OCI-LY3 (cell line): ENCODE measurements around the gene CH25H.

Source experiments
- H2AFZ ChIP-seq: fragments of 200-600, 300-600 bp; shearing (Covaris generic); 2 replicates; pipeline ENCODE4 v1.6.0; 2014; ENCODE audit warnings: antibody characterized with exemption, low read depth, low read length
- H3K27ac ChIP-seq: fragments of 200-600, 300-600 bp; sonication (generic); 2 replicates; pipeline ENCODE4 v1.5.1; 2014; ENCODE audit warnings: mild to moderate bottlenecking, low read length, moderate library complexity, mixed read lengths
- H3K27me3 ChIP-seq: fragments of 200-600, 300-600 bp; sonication (generic); 2 replicates; pipeline ENCODE4 v1.6.1; 2014; ENCODE audit warnings: low read depth, low read length, mixed read lengths
- H3K36me3 ChIP-seq: fragments of 200-600, 300-600 bp; sonication (generic); replicated peaks from 2 replicates; pipeline ENCODE3; 2014; ENCODE audit warnings: low read depth, low read length, mixed read lengths
- H3K4me1 ChIP-seq: fragments of 300-600, 200-600 bp; sonication (generic); 2 replicates; pipeline ENCODE4 v1.6.1; 2014; ENCODE audit warnings: low read length, mixed read lengths
- H3K4me2 ChIP-seq: fragments of 200-600, 300-600 bp; sonication (generic); 2 replicates; pipeline ENCODE4 v1.6.1; 2014; ENCODE audit warnings: low read length, mixed read lengths
- H3K4me3 ChIP-seq: fragments of 300-600, 200-600 bp; sonication (generic); 2 replicates; pipeline ENCODE4 v1.5.1; 2014; ENCODE audit warnings: antibody characterized with exemption, mild to moderate bottlenecking, low read length, moderate library complexity
- H3K79me2 ChIP-seq: fragments of 300-600, 200-600 bp; shearing (Covaris generic); 2 replicates; pipeline ENCODE4 v1.6.1; 2014; ENCODE audit warnings: mild to moderate bottlenecking, low read length, mixed read lengths
- H3K9ac ChIP-seq: fragments of 300-600, 200-600 bp; shearing (Covaris generic); 2 replicates; pipeline ENCODE4 v1.6.0; 2014; ENCODE audit warnings: mild to moderate bottlenecking, low read length, moderate library complexity
- H3K9me3 ChIP-seq: fragments of 200-600, 300-600 bp; shearing (Covaris generic); 2 replicates; pipeline ENCODE4 v1.6.1; 2014; ENCODE audit warnings: low read length, mixed read lengths; ENCODE audit not compliant: insufficient read depth
- H4K20me1 ChIP-seq: fragments of 200-600, 300-600 bp; sonication (generic); 2 replicates; pipeline ENCODE4 v1.6.1; 2016; ENCODE audit warnings: low read length, mixed read lengths; ENCODE audit not compliant: insufficient read depth
- EZH2phosphoT487 ChIP-seq: fragments of 200-600 bp; shearing (Covaris generic); IDR thresholded peaks from 2 replicates; pipeline ENCODE4 v1.6.1; 2018; ENCODE audit warnings: antibody characterized with exemption, mixed run types, low read depth
- TF ChIP-seq, protein P1 (sequence below): fragments of 200-600, 300-600 bp; sonication (generic); IDR thresholded peaks from 2 replicates; pipeline ENCODE4 v1.5.1; 2014; ENCODE audit warnings: antibody characterized with exemption, low read length, low read depth

Gene CH25H

GRCh38 chr10:89219513-89220218 is 12.5 kb upstream of the CH25H start:
- Histone ChIP-seq H3K4me2 (no peak overlapping the region), H3K36me3 (no peaks in the 10 kb centered on the region), H3K9me3 (no peaks in the 10 kb centered on the region), H3K27ac (no peak overlapping the region), H3K4me3 (no peak overlapping the region), H3K4me1 (peaks cover 6% of the 10 kb centered on the region), H2AFZ (no peak overlapping the region), H3K79me2 (no peaks in the 10 kb centered on the region), H3K9ac (no peak overlapping the region), H3K27me3 (no peaks in the 10 kb centered on the region), H4K20me1 (no peaks in the 10 kb centered on the region)
- no peak for TF ChIP-seq EZH2phosphoT487
- TF ChIP-seq, protein P1, sequence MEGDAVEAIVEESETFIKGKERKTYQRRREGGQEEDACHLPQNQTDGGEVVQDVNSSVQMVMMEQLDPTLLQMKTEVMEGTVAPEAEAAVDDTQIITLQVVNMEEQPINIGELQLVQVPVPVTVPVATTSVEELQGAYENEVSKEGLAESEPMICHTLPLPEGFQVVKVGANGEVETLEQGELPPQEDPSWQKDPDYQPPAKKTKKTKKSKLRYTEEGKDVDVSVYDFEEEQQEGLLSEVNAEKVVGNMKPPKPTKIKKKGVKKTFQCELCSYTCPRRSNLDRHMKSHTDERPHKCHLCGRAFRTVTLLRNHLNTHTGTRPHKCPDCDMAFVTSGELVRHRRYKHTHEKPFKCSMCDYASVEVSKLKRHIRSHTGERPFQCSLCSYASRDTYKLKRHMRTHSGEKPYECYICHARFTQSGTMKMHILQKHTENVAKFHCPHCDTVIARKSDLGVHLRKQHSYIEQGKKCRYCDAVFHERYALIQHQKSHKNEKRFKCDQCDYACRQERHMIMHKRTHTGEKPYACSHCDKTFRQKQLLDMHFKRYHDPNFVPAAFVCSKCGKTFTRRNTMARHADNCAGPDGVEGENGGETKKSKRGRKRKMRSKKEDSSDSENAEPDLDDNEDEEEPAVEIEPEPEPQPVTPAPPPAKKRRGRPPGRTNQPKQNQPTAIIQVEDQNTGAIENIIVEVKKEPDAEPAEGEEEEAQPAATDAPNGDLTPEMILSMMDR = no peak

GRCh38 chr10:89217057-89217990 is 10.2 kb upstream of the CH25H start:
- H3K79me2 ChIP-seq = no peaks in the 10 kb centered on the region
- H3K9ac ChIP-seq = no peak overlapping the region
- no peaks in the 10 kb centered on the region for H3K9me3 ChIP-seq
- H3K4me2 ChIP-seq = peak overlapping the region; percentile 25; the same call in 1 of the 2 replicates
- peaks cover 7% of the 10 kb centered on the region for H3K4me1 ChIP-seq
- no peak overlapping the region for H3K27ac ChIP-seq
- H3K36me3 ChIP-seq = no peaks in the 10 kb centered on the region
- no peaks in the 10 kb centered on the region for H4K20me1 ChIP-seq
- H2AFZ ChIP-seq = no peak overlapping the region
- TF ChIP-seq, protein P1 = peak; percentile 72
- no peak for TF ChIP-seq EZH2phosphoT487
- no peaks in the 10 kb centered on the region for H3K27me3 ChIP-seq
- H3K4me3 ChIP-seq = no peak overlapping the region

GRCh38 chr10:89216056-89216455 is 8.9 kb upstream of the CH25H start:
- H3K4me1 ChIP-seq = peaks cover 15% of the 10 kb centered on the region
- H3K27ac ChIP-seq = no peak overlapping the region
- no peaks in the 10 kb centered on the region for H3K27me3 ChIP-seq
- TF ChIP-seq EZH2phosphoT487 = no peak
- TF ChIP-seq, protein P1 = no peak
- no peak overlapping the region for H3K4me3 ChIP-seq
- H3K4me2 ChIP-seq = no peak overlapping the region
- H3K36me3 ChIP-seq = no peaks in the 10 kb centered on the region
- no peaks in the 10 kb centered on the region for H4K20me1 ChIP-seq
- no peaks in the 10 kb centered on the region for H3K79me2 ChIP-seq
- H2AFZ ChIP-seq = no peak overlapping the region
- H3K9ac ChIP-seq = no peak overlapping the region
- H3K9me3 ChIP-seq = no peaks in the 10 kb centered on the region

- Histone ChIP-seq H3K27ac (no peak overlapping the region), H3K36me3 (no peaks in the 10 kb centered on the region), H3K9me3 (no peaks in the 10 kb centered on the region), H3K4me1 (peaks cover 17% of the 10 kb centered on the region), H2AFZ (no peak overlapping the region), H3K9ac (no peak overlapping the region), H3K4me2 (no peak overlapping the region), H3K27me3 (no peaks in the 10 kb centered on the region), H3K4me3 (no peak overlapping the region), H3K79me2 (no peaks in the 10 kb centered on the region), H4K20me1 (no peaks in the 10 kb centered on the region)
- TF ChIP-seq EZH2phosphoT487 = no peak
- TF ChIP-seq, protein P1 = no peak
Measured at GRCh38 chr10:89215511-89215910, 8.4 kb upstream of the CH25H start.
